ENCODE measurements around the gene NCKAP5L.

DNA sequence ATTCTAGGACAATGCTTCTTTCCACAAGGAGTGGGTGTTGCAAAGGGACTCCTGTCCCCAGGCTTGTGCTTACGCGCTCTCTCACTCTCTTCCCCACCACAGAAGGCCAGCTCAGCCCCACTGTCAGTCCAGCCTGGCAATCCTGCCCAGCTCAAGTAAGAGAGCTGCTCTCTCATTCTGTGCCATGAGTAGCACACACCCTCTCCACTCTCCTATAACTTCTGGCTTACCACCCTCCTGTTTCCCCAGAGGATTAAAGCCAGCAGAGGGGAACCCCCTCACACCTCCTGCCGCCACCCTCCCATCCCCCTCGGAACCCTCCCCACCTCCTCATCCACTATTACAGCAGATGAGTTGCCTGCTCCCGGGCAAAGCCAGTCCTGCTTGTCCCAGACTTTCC lies 17.1 kb downstream of the NCKAP5L start:
- TF ChIP-seq, protein P1, sequence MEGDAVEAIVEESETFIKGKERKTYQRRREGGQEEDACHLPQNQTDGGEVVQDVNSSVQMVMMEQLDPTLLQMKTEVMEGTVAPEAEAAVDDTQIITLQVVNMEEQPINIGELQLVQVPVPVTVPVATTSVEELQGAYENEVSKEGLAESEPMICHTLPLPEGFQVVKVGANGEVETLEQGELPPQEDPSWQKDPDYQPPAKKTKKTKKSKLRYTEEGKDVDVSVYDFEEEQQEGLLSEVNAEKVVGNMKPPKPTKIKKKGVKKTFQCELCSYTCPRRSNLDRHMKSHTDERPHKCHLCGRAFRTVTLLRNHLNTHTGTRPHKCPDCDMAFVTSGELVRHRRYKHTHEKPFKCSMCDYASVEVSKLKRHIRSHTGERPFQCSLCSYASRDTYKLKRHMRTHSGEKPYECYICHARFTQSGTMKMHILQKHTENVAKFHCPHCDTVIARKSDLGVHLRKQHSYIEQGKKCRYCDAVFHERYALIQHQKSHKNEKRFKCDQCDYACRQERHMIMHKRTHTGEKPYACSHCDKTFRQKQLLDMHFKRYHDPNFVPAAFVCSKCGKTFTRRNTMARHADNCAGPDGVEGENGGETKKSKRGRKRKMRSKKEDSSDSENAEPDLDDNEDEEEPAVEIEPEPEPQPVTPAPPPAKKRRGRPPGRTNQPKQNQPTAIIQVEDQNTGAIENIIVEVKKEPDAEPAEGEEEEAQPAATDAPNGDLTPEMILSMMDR (conservative IDR thresholded peaks at IDR 0.05) = no peak
- TF ChIP-seq EZH2 (IDR thresholded peaks at IDR 0.05; ENCODE audit: low read depth) = no peak
